HepG2 (cell line): ENCODE results near the gene SEMA4C. TPM values are rescaled to one million over a fixed set of nuclear protein-coding genes. Genes with fewer than 3 reads are reported as not detected.

Source experiments
- ATM ChIP-seq: fragments of 450-650 bp; IDR thresholded peaks from 2 replicates; pipeline ENCODE4 v1.7.1; 2017; ENCODE audit warnings: mild to moderate bottlenecking, borderline replicate concordance
- EEA1 ChIP-seq: sonication (generic); formaldehyde crosslinking; IDR thresholded peaks from 2 replicates; pipeline ENCODE4 v1.5.1; 2020; ENCODE audit warnings: mild to moderate bottlenecking, missing genetic modification reagents, borderline replicate concordance
- FOXA3 ChIP-seq: IDR thresholded peaks from 2 replicates; pipeline ENCODE4 v1.6.1; 2016; ENCODE audit warnings: missing genetic modification reagents, missing compliant biosample characterization
- KAT7 ChIP-seq: IDR thresholded peaks from 2 replicates; pipeline ENCODE4 v1.6.1; 2018; ENCODE audit warnings: borderline replicate concordance, missing compliant biosample characterization
- KLF13 ChIP-seq: sonication (generic); formaldehyde crosslinking; IDR thresholded peaks from 2 replicates; pipeline ENCODE4 v1.4.0; 2020; ENCODE audit warnings: mild to moderate bottlenecking, missing genetic modification reagents
- KLF9 ChIP-seq: IDR thresholded peaks from 2 replicates; pipeline ENCODE4 v1.6.1; 2016; ENCODE audit warnings: low read depth
- MBD4 ChIP-seq: IDR thresholded peaks from 2 replicates; pipeline ENCODE4 v1.6.1; 2012; ENCODE audit warnings: low read length, inconsistent platforms, borderline replicate concordance
- MLLT10 ChIP-seq: sonication (generic); formaldehyde crosslinking; IDR thresholded peaks from 2 replicates; pipeline ENCODE4 v1.4.0; 2020; ENCODE audit warnings: missing genetic modification reagents
- NR1H2 ChIP-seq: sonication (generic); formaldehyde crosslinking; IDR thresholded peaks from 2 replicates; pipeline ENCODE4 v1.8.1; 2022; ENCODE audit warnings: low read depth, missing genetic modification reagents, borderline replicate concordance
- PRPF4 ChIP-seq: fragments of 200-400 bp; formaldehyde crosslinking; IDR thresholded peaks from 2 replicates; pipeline ENCODE4 v1.6.1; 2016; ENCODE audit warnings: low read length, low read depth; ENCODE audit not compliant: poor library complexity, severe bottlenecking
- RXRB ChIP-seq: IDR thresholded peaks from 2 replicates; pipeline ENCODE4 v1.6.1; 2016; ENCODE audit warnings: borderline replicate concordance, missing genetic modification reagents, missing compliant biosample characterization
- TCF7 ChIP-seq: sonication (generic); IDR thresholded peaks from 2 replicates; pipeline ENCODE4 v1.6.1; 2016; ENCODE audit warnings: antibody characterized with exemption, low read depth
- ZNF121 ChIP-seq: sonication (generic); formaldehyde crosslinking; IDR thresholded peaks from 2 replicates; pipeline ENCODE4 v1.5.0; 2020; ENCODE audit warnings: mild to moderate bottlenecking, missing genetic modification reagents
- ZNF143 ChIP-seq: sonication (generic); formaldehyde crosslinking; IDR thresholded peaks from 2 replicates; pipeline ENCODE4 v1.4.0; 2020; ENCODE audit warnings: missing genetic modification reagents
- ZNF292 ChIP-seq: sonication (generic); formaldehyde crosslinking; IDR thresholded peaks from 2 replicates; pipeline ENCODE4 v1.8.1; 2022; ENCODE audit warnings: mild to moderate bottlenecking, low read depth, missing genetic modification reagents, borderline replicate concordance
- ZNF354B ChIP-seq: sonication (generic); formaldehyde crosslinking; IDR thresholded peaks from 2 replicates; pipeline ENCODE4 v1.8.0; 2022; ENCODE audit warnings: mild to moderate bottlenecking, missing genetic modification reagents
- ZNF598 ChIP-seq: sonication (generic); formaldehyde crosslinking; IDR thresholded peaks from 2 replicates; pipeline ENCODE4 v1.5.1; 2020; ENCODE audit warnings: mild to moderate bottlenecking, missing genetic modification reagents, borderline replicate concordance
- ZSCAN20 ChIP-seq: sonication (generic); formaldehyde crosslinking; IDR thresholded peaks from 2 replicates; pipeline ENCODE4 v1.4.0; 2020; ENCODE audit warnings: missing genetic modification reagents, mild to moderate bottlenecking, borderline replicate concordance
- ZSCAN9 ChIP-seq: IDR thresholded peaks from 2 replicates; pipeline ENCODE4 v1.6.1; 2016; ENCODE audit warnings: borderline replicate concordance
- polyA plus RNA-seq, 8 experiments: library from polyadenylated mRNA; depleted of rRNA in 3 of 8; stranded (reverse) in 7 of 8; unstranded in 1 of 8; fragments of >200 nt; fragmentation: Illumina TruSeq in 4 of 8; extraction: Trizol in 4 of 8; gene quantifications; 2 replicates each; pipeline versions ENCODE4 v1.2.1 to v1.2.3, GENCODE V29; 2011 to 2016; ENCODE audit warnings: low read depth in 4 of 8, missing spikeins in 1 of 8, mixed read lengths in 1 of 8; ENCODE audit not compliant: insufficient read depth in 1 of 8
- total RNA-seq, 5 experiments: library from RNA; depleted of rRNA; stranded (reverse); fragments of >200 nt; fragmentation: Illumina TruSeq; extraction: Trizol; gene quantifications; 2 replicates each; pipeline ENCODE4 v1.2.3, GENCODE V29; 2016; ENCODE audit warnings: low read depth in 1 of 5
- TF ChIP-seq, protein P1 (sequence below): sonication (generic); formaldehyde crosslinking; IDR thresholded peaks from 2 replicates; pipeline ENCODE4 v1.8.0; 2022; ENCODE audit warnings: missing genetic modification reagents, mild to moderate bottlenecking, moderate library complexity, borderline replicate concordance
- TF ChIP-seq, protein P2 (sequence below): sonication (generic); formaldehyde crosslinking; IDR thresholded peaks from 2 replicates; pipeline ENCODE4 v1.4.0; 2020; ENCODE audit warnings: missing genetic modification reagents

SEMA4C gene
- total and polyA plus RNA-seq, 2 of the 13 experiments (the other 11 are each of a cell fraction or from before 2014, with no cell fraction given) = 25.9 to 46.6 TPM

DNA sequence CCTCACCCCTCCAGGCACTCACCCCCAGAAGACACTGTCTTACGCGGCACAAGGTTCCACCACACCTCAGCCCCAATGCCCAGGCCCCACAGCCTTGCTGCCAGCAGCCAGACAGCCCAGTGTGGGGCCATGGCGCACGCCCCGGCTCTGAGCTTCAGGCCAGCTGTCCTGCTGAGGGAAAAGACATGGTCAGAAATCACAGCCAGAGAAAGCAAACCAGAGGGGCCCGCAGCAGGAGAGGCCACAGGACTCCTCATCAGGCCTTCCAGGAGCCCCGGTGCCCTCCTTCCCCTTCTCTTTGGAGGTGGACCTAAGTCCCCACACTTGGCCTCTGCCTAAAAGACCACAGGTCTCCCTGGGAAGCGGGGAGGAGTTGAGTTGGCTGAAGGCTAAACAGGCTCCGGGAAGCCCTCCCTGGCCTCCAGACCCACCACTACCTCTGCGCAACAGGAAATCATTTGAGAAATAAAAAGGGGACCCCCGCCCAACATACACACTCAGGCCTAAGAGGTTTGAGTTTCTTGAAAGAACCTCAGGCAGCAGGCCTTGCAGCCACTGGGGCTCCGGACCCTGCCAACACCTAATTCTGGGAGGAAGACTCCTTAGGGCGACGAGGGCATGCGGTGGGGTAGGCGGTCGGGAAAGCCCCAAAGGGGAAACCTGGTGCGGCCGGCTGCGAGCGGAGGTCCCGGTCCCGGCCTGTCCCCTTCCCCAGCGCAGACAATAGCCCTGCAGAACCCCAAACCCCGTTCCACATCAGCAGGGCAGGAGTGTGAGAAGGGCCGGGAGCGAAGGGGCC is 1.9 kb downstream of the SEMA4C start (continued):
- no peak for TF ChIP-seq ZSCAN9 (CRISPR knock-in tag)
- TF ChIP-seq KAT7 (CRISPR knock-in tag) = no peak
- TF ChIP-seq KLF9 (CRISPR knock-in tag) = no peak
- TF ChIP-seq ZNF143 (CRISPR knock-in tag) = no peak
- TF ChIP-seq EEA1 (CRISPR knock-in tag) = no peak
- TF ChIP-seq MBD4 = no peak
- TF ChIP-seq MLLT10 (CRISPR knock-in tag) = no peak
- TF ChIP-seq FOXA3 (CRISPR knock-in tag) = no peak
- TF ChIP-seq ZNF292 = no peak
- TF ChIP-seq PRPF4 = no peak
- no peak for TF ChIP-seq ZNF598
- no peak for TF ChIP-seq KLF13 (CRISPR knock-in tag)
- TF ChIP-seq RXRB (CRISPR knock-in tag) = no peak
- no peak for TF ChIP-seq TCF7
- TF ChIP-seq, protein P1, sequence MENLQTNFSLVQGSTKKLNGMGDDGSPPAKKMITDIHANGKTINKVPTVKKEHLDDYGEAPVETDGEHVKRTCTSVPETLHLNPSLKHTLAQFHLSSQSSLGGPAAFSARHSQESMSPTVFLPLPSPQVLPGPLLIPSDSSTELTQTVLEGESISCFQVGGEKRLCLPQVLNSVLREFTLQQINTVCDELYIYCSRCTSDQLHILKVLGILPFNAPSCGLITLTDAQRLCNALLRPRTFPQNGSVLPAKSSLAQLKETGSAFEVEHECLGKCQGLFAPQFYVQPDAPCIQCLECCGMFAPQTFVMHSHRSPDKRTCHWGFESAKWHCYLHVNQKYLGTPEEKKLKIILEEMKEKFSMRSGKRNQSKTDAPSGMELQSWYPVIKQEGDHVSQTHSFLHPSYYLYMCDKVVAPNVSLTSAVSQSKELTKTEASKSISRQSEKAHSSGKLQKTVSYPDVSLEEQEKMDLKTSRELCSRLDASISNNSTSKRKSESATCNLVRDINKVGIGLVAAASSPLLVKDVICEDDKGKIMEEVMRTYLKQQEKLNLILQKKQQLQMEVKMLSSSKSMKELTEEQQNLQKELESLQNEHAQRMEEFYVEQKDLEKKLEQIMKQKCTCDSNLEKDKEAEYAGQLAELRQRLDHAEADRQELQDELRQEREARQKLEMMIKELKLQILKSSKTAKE (CRISPR knock-in tag) = no peak
- TF ChIP-seq, protein P2, sequence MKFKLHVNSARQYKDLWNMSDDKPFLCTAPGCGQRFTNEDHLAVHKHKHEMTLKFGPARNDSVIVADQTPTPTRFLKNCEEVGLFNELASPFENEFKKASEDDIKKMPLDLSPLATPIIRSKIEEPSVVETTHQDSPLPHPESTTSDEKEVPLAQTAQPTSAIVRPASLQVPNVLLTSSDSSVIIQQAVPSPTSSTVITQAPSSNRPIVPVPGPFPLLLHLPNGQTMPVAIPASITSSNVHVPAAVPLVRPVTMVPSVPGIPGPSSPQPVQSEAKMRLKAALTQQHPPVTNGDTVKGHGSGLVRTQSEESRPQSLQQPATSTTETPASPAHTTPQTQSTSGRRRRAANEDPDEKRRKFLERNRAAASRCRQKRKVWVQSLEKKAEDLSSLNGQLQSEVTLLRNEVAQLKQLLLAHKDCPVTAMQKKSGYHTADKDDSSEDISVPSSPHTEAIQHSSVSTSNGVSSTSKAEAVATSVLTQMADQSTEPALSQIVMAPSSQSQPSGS (CRISPR knock-in tag) = no peak
- TF ChIP-seq ZSCAN20 (CRISPR knock-in tag) = no peak
- no peak; the same call in 1 of the 2 replicates for TF ChIP-seq ZNF121 (CRISPR knock-in tag)
- TF ChIP-seq NR1H2 = no peak
- TF ChIP-seq ZNF354B (CRISPR knock-in tag) = no peak
- TF ChIP-seq ATM = no peak
